OCI-LY7 (cell line): ENCODE measurements around the gene PGPEP1. TPM values are rescaled to one million over a fixed set of nuclear protein-coding genes. Genes with fewer than 3 reads are reported as not detected.

Experiments used
- BruUV-seq: library from RNA; stranded (reverse); fragments of 400-500 nt; replicated peaks from 2 replicates; lab custom pipeline; 2021; lab: Mats Ljungman, UMichigan
- CTCF ChIA-PET: fragments of 300-600 bp; sonication (Branson Sonifier 250); formaldehyde crosslinking; loops from one replicate; lab custom pipeline; 2022; ENCODE audit warnings: antibody characterized with exemption; ENCODE audit not compliant: unreplicated experiment; lab: Charles Lee
- POLR2A ChIA-PET: fragments of 300-600 bp; sonication (Branson Sonifier 250); formaldehyde crosslinking; loops from one replicate; lab custom pipeline; 2022; ENCODE audit warnings: antibody characterized with exemption; lab: Charles Lee
- DNase-seq: peaks from one replicate; pipeline ENCODE4 v3.0.0-alpha.2; 2015; ENCODE audit warnings: low spot score
- H2AFZ ChIP-seq: fragments of 200-600 bp; sonication (generic), shearing (Covaris generic); 2 replicates; pipeline ENCODE4 v1.6.1; 2014; ENCODE audit warnings: mild to moderate bottlenecking, antibody characterized with exemption, low read length, moderate library complexity
- H3K27ac ChIP-seq: fragments of 200-600 bp; sonication (generic); 2 replicates; pipeline ENCODE4 v1.5.1; 2014; ENCODE audit warnings: mixed run types, low read depth, mild to moderate bottlenecking, moderate library complexity, low read length, inconsistent platforms; ENCODE audit not compliant: poor library complexity, severe bottlenecking
- H3K36me3 ChIP-seq: fragments of 200-600 bp; sonication (generic); 2 replicates; pipeline ENCODE4 v1.6.1; 2014; ENCODE audit warnings: mild to moderate bottlenecking, antibody characterized with exemption, low read length, moderate library complexity, mixed read lengths; ENCODE audit not compliant: insufficient read depth
- H3K4me1 ChIP-seq: fragments of 200-600 bp; sonication (generic); 2 replicates; pipeline ENCODE4 v1.5.1; 2014; ENCODE audit warnings: mild to moderate bottlenecking, low read length; ENCODE audit not compliant: insufficient read depth, poor library complexity, severe bottlenecking
- H3K4me2 ChIP-seq: fragments of 200-600 bp; sonication (generic); 2 replicates; pipeline ENCODE4 v1.6.1; 2014; ENCODE audit warnings: mild to moderate bottlenecking, low read length
- H3K4me3 ChIP-seq: fragments of 200-600 bp; sonication (generic); 2 replicates; pipeline ENCODE4 v1.5.1; 2014; ENCODE audit warnings: mild to moderate bottlenecking, low read depth, low read length; ENCODE audit not compliant: poor library complexity, severe bottlenecking
- H3K79me2 ChIP-seq: fragments of 200-600 bp; sonication (generic); 2 replicates; pipeline ENCODE4 v1.6.1; 2016; ENCODE audit warnings: low read depth, mild to moderate bottlenecking, low read length, moderate library complexity, mixed read lengths; ENCODE audit not compliant: insufficient read depth
- H3K9me2 ChIP-seq: fragments of 200-600 bp; sonication (generic); 2 replicates; pipeline ENCODE4 v1.6.1; 2016; ENCODE audit warnings: mild to moderate bottlenecking, low read length, mixed read lengths; ENCODE audit not compliant: insufficient read depth
- H3K9me3 ChIP-seq: fragments of 200-600 bp; sonication (generic); 2 replicates; pipeline ENCODE4 v1.6.1; 2014; ENCODE audit warnings: mild to moderate bottlenecking, mixed run types, low read length, mixed read lengths
- H4K20me1 ChIP-seq: fragments of 200-600 bp; sonication (generic); 2 replicates; pipeline ENCODE4 v1.6.1; 2014; ENCODE audit warnings: mild to moderate bottlenecking, antibody characterized with exemption, low read length, moderate library complexity, mixed read lengths; ENCODE audit not compliant: insufficient read depth
- EZH2phosphoT487 ChIP-seq: fragments of 200-600 bp; sonication (generic); IDR thresholded peaks from 2 replicates; pipeline ENCODE4 v1.6.1; 2018; ENCODE audit warnings: low read depth, borderline replicate concordance, mild to moderate bottlenecking, mixed run types, antibody characterized with exemption, low read length, moderate library complexity, mixed read lengths
- intact Hi-C: fragments of 100-400 bp; cut with micrococcal nuclease; formaldehyde crosslinking; loops from one replicate; pipeline ENCODE4 v1.10.0; 2022; ENCODE audit not compliant: unreplicated experiment
- total RNA-seq, 2 experiments: library from RNA; depleted of rRNA in 1 of 2; stranded (reverse); fragments of >200 nt in 1 of 2; shearing (Covaris generic) in 1 of 2; gene quantifications; 2 replicates each; pipeline ENCODE4 v1.2.3, GENCODE V29; 2014 to 2022
- TF ChIP-seq, protein P1 (sequence below): fragments of 200-600 bp; sonication (generic); conservative IDR thresholded peaks from 2 replicates; pipeline ENCODE4 v1.5.1; 2014; ENCODE audit warnings: mild to moderate bottlenecking, antibody characterized with exemption, low read length, moderate library complexity, mixed read lengths

Gene PGPEP1
- total RNA-seq, 2 experiments from 2014 or later: 15.2 to 44.1 TPM

DNA sequence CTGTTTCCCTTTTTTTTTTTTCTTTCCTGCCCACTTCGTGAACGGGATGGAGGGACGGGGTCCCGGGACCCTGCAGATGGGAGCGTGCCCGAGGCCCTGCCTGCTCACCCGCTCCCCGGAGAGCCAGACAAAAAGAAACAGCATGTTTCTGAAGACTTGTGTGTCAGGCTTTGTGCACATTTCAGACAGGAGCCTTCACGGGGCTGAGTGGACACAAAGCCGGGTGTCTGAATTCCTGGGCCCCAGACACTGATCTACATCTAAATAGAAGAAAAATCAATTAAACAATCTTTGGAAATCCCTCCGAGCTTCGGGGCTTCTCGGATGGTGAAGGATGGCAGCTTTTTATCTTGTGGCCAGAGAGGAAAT, 4.2 kb downstream of the PGPEP1 start:
- Histone ChIP-seq H3K4me2 (no peak overlapping the region), H3K79me2 (no peaks in the 10 kb centered on the region), H3K4me1 (peaks cover 17% of the 10 kb centered on the region), H3K36me3 (no peaks in the 10 kb centered on the region), H3K27ac (no peak overlapping the region), H3K9me2 (no peaks in the 10 kb centered on the region), H3K9me3 (no peaks in the 10 kb centered on the region), H2AFZ (no peak overlapping the region), H3K4me3 (no peak overlapping the region), H4K20me1 (no peaks in the 10 kb centered on the region)
- ChIA-PET CTCF (no interaction called here), POLR2A (no interaction called here)
- no TSS peak for BruUV-seq
- intact Hi-C loops: no loop called here
- no peak for DNase-seq
- TF ChIP-seq, protein P1, sequence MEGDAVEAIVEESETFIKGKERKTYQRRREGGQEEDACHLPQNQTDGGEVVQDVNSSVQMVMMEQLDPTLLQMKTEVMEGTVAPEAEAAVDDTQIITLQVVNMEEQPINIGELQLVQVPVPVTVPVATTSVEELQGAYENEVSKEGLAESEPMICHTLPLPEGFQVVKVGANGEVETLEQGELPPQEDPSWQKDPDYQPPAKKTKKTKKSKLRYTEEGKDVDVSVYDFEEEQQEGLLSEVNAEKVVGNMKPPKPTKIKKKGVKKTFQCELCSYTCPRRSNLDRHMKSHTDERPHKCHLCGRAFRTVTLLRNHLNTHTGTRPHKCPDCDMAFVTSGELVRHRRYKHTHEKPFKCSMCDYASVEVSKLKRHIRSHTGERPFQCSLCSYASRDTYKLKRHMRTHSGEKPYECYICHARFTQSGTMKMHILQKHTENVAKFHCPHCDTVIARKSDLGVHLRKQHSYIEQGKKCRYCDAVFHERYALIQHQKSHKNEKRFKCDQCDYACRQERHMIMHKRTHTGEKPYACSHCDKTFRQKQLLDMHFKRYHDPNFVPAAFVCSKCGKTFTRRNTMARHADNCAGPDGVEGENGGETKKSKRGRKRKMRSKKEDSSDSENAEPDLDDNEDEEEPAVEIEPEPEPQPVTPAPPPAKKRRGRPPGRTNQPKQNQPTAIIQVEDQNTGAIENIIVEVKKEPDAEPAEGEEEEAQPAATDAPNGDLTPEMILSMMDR: no peak
- no peak for TF ChIP-seq EZH2phosphoT487

DNA sequence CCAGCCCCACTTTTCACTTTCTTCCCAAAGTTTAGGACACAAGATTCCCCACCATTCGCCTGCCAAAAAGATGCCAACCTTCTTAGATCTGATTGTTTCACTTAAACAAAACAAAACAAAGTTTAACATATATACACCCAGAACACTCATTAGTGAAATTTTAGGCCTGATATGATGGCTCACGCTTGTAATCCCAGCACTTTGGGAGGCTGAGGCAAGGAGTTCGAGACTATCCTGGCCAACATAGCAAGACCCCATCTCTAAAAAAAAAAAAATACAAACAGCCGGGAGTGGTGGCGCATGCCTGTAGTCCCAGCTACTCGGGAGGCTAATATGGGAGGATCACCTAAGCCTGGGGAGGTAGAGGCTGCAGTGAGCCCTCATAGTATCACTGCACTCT, 4.9 kb downstream of the PGPEP1 start:
- POLR2A ChIA-PET: interaction anchor here (0.7 kb wide), 1 partner anchor 135 kb away, joined by 5 read pairs; no protein-coding TSS in a partner anchor
- TF ChIP-seq EZH2phosphoT487: no peak
- TF ChIP-seq, protein P1: no peak
- Histone ChIP-seq H3K4me2 (no peak overlapping the region), H3K9me3 (no peaks in the 10 kb centered on the region), H3K4me1 (peaks cover 10% of the 10 kb centered on the region), H3K79me2 (no peaks in the 10 kb centered on the region), H3K27ac (no peak overlapping the region), H3K4me3 (no peak overlapping the region), H3K9me2 (no peaks in the 10 kb centered on the region), H2AFZ (no peak overlapping the region), H3K36me3 (0 out of 2 replicates have a peak, but pooled peaks cover 1% of the 10 kb centered on the region), H4K20me1 (no peaks in the 10 kb centered on the region)
- no TSS peak for BruUV-seq
- intact Hi-C loops: no loop called here
- no peak for DNase-seq
- CTCF ChIA-PET: no interaction called here

DNA sequence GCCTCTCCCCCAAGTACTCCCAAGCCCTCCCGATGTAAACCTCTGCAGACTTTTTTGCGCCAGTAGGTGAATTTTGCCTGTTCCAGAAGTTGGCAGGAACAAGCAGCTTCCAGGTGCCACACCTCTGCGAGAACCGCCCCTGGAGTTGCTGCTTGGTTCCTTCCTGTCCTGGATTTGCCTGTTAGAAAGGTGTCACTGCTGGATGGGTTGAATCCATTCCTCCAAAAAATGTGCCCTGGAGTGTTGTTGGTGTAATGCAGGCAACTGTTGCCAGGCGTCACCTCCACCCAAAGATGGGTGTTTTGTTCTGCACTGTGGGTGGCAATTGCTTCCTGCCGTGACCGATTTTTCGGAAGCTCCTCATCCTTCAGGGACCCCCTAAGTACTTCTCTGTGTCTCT, 5.7 kb downstream of the PGPEP1 start:
- ChIA-PET POLR2A (no interaction called here), CTCF (no interaction called here)
- TF ChIP-seq EZH2phosphoT487: no peak
- TF ChIP-seq, protein P1: no peak
- no peaks in the 10 kb centered on the region for H3K9me3 ChIP-seq
- H4K20me1 ChIP-seq: no peaks in the 10 kb centered on the region
- H3K79me2 ChIP-seq: no peaks in the 10 kb centered on the region
- intact Hi-C loops: no loop called here
- no peaks in the 10 kb centered on the region for H3K9me2 ChIP-seq
- no peak overlapping the region for H3K27ac ChIP-seq
- BruUV-seq: no TSS peak
- 0 out of 2 replicates have a peak, but pooled peaks cover 7% of the 10 kb centered on the region for H3K36me3 ChIP-seq
- H3K4me3 ChIP-seq: no peak overlapping the region
- DNase-seq: no peak
- peaks cover 7% of the 10 kb centered on the region for H3K4me1 ChIP-seq
- H2AFZ ChIP-seq: no peak overlapping the region
- H3K4me2 ChIP-seq: no peak overlapping the region
